Common myeloid progenitor, CD34-positive (primary cell): ENCODE results near the gene DOCK1.

Experiments
- CTCF ChIA-PET: fragments of 350-600 bp; sonication (Branson Sonifier 250); formaldehyde crosslinking; loops from one replicate; lab custom pipeline; 2021; ENCODE audit warnings: antibody characterized with exemption; lab: Charles Lee
- POLR2A ChIA-PET: fragments of 350-600 bp; sonication (Branson Sonifier 250); formaldehyde crosslinking; loops from one replicate; lab custom pipeline; 2021; ENCODE audit warnings: antibody characterized with exemption; lab: Charles Lee
- DNase-seq, 3 donors: peaks; one replicate each; pipeline versions ENCODE4 v3.0.0 to v3.0.0-alpha.2; 2013
- H3K27ac ChIP-seq, 2 experiments: 1 replicate in 1 of 2; 2 replicates in 1 of 2; pipeline ENCODE4 v1.7.0; 2013; ENCODE audit warnings: inconsistent platforms in 2 of 2, low read length in 2 of 2, mild to moderate bottlenecking in 2 of 2, low read depth in 1 of 2, moderate library complexity in 1 of 2; ENCODE audit not compliant: severe bottlenecking in 2 of 2, insufficient read depth in 1 of 2, poor library complexity in 1 of 2
- H3K27me3 ChIP-seq, 5 experiments: replicated peaks in 2 of 5; 1 replicate in 3 of 5; 2 replicates in 2 of 5; pipeline versions ENCODE4 v1.6.1 to v1.7.0; 2013; ENCODE audit warnings: low read length in 4 of 5, mild to moderate bottlenecking in 2 of 5, moderate library complexity in 2 of 5, inconsistent platforms in 1 of 5; ENCODE audit not compliant: insufficient read depth in 5 of 5, control insufficient read depth in 4 of 5
- H3K36me3 ChIP-seq, 4 experiments: 1 replicate in 2 of 4; 2 replicates in 2 of 4; pipeline versions ENCODE4 v1.6.1 to v1.7.0; 2013; ENCODE audit warnings: low read length in 3 of 4, control low read depth in 1 of 4, mild to moderate bottlenecking in 1 of 4; ENCODE audit not compliant: control insufficient read depth in 4 of 4, insufficient read depth in 4 of 4
- H3K4me1 ChIP-seq, 4 experiments: 1 replicate in 3 of 4; 2 replicates in 1 of 4; pipeline versions ENCODE4 v1.6.1 to v1.7.1; 2013; ENCODE audit warnings: low read length in 3 of 4, mild to moderate bottlenecking in 3 of 4, control low read depth in 1 of 4, inconsistent platforms in 1 of 4, moderate library complexity in 1 of 4; ENCODE audit not compliant: control insufficient read depth in 4 of 4, insufficient read depth in 4 of 4; ENCODE audit errors: control extremely low read depth in 1 of 4
- H3K4me3 ChIP-seq, 7 experiments: 1 replicate in 4 of 7; 2 replicates in 3 of 7; pipeline versions ENCODE4 v1.5.1 to v1.7.0; 2013; ENCODE audit warnings: mild to moderate bottlenecking in 7 of 7, low read length in 6 of 7, moderate library complexity in 6 of 7, inconsistent platforms in 2 of 7, low read depth in 2 of 7, control low read depth in 1 of 7; ENCODE audit not compliant: insufficient read depth in 4 of 7, control insufficient read depth in 1 of 7; ENCODE audit errors: extremely low read depth in 1 of 7
- H3K9me3 ChIP-seq, 5 experiments: 1 replicate in 4 of 5; 2 replicates in 1 of 5; pipeline versions ENCODE4 v1.6.1 to v1.7.1; 2013; ENCODE audit warnings: low read length in 4 of 5, mild to moderate bottlenecking in 2 of 5, inconsistent platforms in 1 of 5, low read depth in 1 of 5, moderate library complexity in 1 of 5; ENCODE audit not compliant: control insufficient read depth in 4 of 5, insufficient read depth in 2 of 5; ENCODE audit errors: control extremely low read depth in 1 of 5
- WGBS: methylation state at CpG from one replicate; pipeline ENCODE4 v1.1.5; 2013; ENCODE audit not compliant: insufficient coverage; 5-methylcytosine and 5-hydroxymethylcytosine counted together

Gene DOCK1

GRCh38 chr10:127123626-127124025 is 218.4 kb downstream of the DOCK1 start:
- CTCF ChIA-PET, result interaction anchor here (0.7 kb wide), 1 partner anchor 32 kb away, joined by 3 read pairs; no protein-coding TSS in a partner anchor
- H3K4me3 ChIP-seq, result no peak overlapping the region
- H3K36me3 ChIP-seq, result peaks cover 0 to 14% (median 0%) of the 10 kb centered on the region in 4 experiments
- H3K9me3 ChIP-seq, result no peaks in the 10 kb centered on the region
- H3K27me3 ChIP-seq, result no peaks in the 10 kb centered on the region
- no peak for DNase-seq
- 92% methylated on average over 5 of the region's 6 CpGs for WGBS
- no peak overlapping the region for H3K27ac ChIP-seq
- H3K4me1 ChIP-seq, result peaks cover 0 to 34% (median 28%) of the 10 kb centered on the region in 4 experiments
- POLR2A ChIA-PET, result no interaction called here

GRCh38 chr10:127125331-127125730 is 220.1 kb downstream of the DOCK1 start:
- WGBS, result 23% methylated on average over 8 of the region's 9 CpGs
- H3K9me3 ChIP-seq, result no peaks in the 10 kb centered on the region
- no peaks in the 10 kb centered on the region for H3K27me3 ChIP-seq
- no peak overlapping the region for H3K4me3 ChIP-seq
- peaks cover 0 to 23% (median 20%) of the 10 kb centered on the region in 4 experiments for H3K4me1 ChIP-seq
- no peak overlapping the region for H3K27ac ChIP-seq
- ChIA-PET POLR2A (interaction anchor here (0.6 kb wide), 1 partner anchor 59 kb away, joined by 6 read pairs; no protein-coding TSS in a partner anchor), CTCF (no interaction called here)
- H3K36me3 ChIP-seq, result peaks cover 0 to 24% (median 0%) of the 10 kb centered on the region in 4 experiments
- DNase-seq, result peak; percentile 78 to 97 (median 92)

GRCh38 chr10:127127822-127128221 is 222.6 kb downstream of the DOCK1 start:
- ChIA-PET CTCF (no interaction called here), POLR2A (no interaction called here)
- Histone ChIP-seq H3K36me3 (peaks cover 0 to 30% (median 1%) of the 10 kb centered on the region in 4 experiments), H3K9me3 (no peaks in the 10 kb centered on the region), H3K27ac (no peak overlapping the region), H3K4me3 (no peak overlapping the region), H3K4me1 (peaks cover 0 to 23% (median 19%) of the 10 kb centered on the region in 4 experiments), H3K27me3 (no peaks in the 10 kb centered on the region)
- no CpG with 5 or more reads among the region's 1 CpG for WGBS
- DNase-seq, result no peak

- Histone ChIP-seq H3K9me3 (no peaks in the 10 kb centered on the region), H3K27ac (no peak overlapping the region), H3K36me3 (peaks cover 0 to 30% (median 1%) of the 10 kb centered on the region in 4 experiments), H3K4me1 (peaks cover 0 to 20% (median 17%) of the 10 kb centered on the region in 4 experiments), H3K27me3 (no peaks in the 10 kb centered on the region), H3K4me3 (no peak overlapping the region)
- no peak for DNase-seq
- POLR2A ChIA-PET, result no interaction called here
- CTCF ChIA-PET, result no interaction called here
- 98% methylated on average over 5 of the region's 5 CpGs for WGBS
Measured at GRCh38 chr10:127129104-127129503, 223.9 kb downstream of the DOCK1 start.

- ChIA-PET CTCF (no interaction called here), POLR2A (no interaction called here)
- H3K4me1 ChIP-seq, result no peaks in the 10 kb centered on the region
- H3K36me3 ChIP-seq, result peaks cover 0 to 26% (median 1%) of the 10 kb centered on the region in 4 experiments
- 98% methylated on average over 6 of the region's 7 CpGs for WGBS
- no peak overlapping the region for H3K4me3 ChIP-seq
- no peaks in the 10 kb centered on the region for H3K27me3 ChIP-seq
- no peak for DNase-seq
- no peak overlapping the region for H3K27ac ChIP-seq
- no peaks in the 10 kb centered on the region for H3K9me3 ChIP-seq
Measured at GRCh38 chr10:127132451-127132850, 227.2 kb downstream of the DOCK1 start.

- H3K27me3 ChIP-seq, result no peaks in the 10 kb centered on the region
- peaks cover 0 to 22% (median 1%) of the 10 kb centered on the region in 4 experiments for H3K36me3 ChIP-seq
- H3K4me1 ChIP-seq, result no peaks in the 10 kb centered on the region
- no CpG with 5 or more reads among the region's 1 CpG for WGBS
- H3K9me3 ChIP-seq, result no peaks in the 10 kb centered on the region
- ChIA-PET CTCF (no interaction called here), POLR2A (no interaction called here)
- H3K27ac ChIP-seq, result no peak overlapping the region
- no peak overlapping the region for H3K4me3 ChIP-seq
- no peak for DNase-seq
Measured at GRCh38 chr10:127133225-127133624, 228.0 kb downstream of the DOCK1 start.

- Histone ChIP-seq H3K9me3 (no peaks in the 10 kb centered on the region), H3K27me3 (no peaks in the 10 kb centered on the region), H3K27ac (no peak overlapping the region), H3K36me3 (peaks cover 0 to 18% (median 1%) of the 10 kb centered on the region in 4 experiments), H3K4me3 (no peak overlapping the region), H3K4me1 (no peaks in the 10 kb centered on the region)
- ChIA-PET CTCF (no interaction called here), POLR2A (no interaction called here)
- WGBS, result 100% methylated on average over 1 of the region's 2 CpGs
- no peak for DNase-seq
Measured at GRCh38 chr10:127133672-127134500, 228.7 kb downstream of the DOCK1 start.
